IMR-90 (cell line): ENCODE results near the gene RRP36. TPM values are rescaled to one million over a fixed set of nuclear protein-coding genes. Genes with fewer than 3 reads are reported as not detected.

Source experiments
- ATAC-seq: fragments of 200-7000 bp; cut with Tn5 transposase; 2 replicates; pipeline ENCODE4 v1.9.1; 2020; ENCODE audit warnings: low read depth, mild to moderate bottlenecking, moderate library complexity
- BruUV-seq: library from RNA; stranded (reverse); fragments of 400-500 nt; replicated peaks from 2 replicates; lab custom pipeline; 2021; lab: Mats Ljungman, UMichigan
- CTCF ChIA-PET: fragments of 300-600 bp; formaldehyde crosslinking; extraction: SDS; loops from one replicate; lab custom pipeline; 2021; ENCODE audit warnings: antibody characterized with exemption; lab: Yijun Ruan, JAX
- POLR2A ChIA-PET: fragments of 300-600 bp; sonication (Branson Sonifier 250); formaldehyde crosslinking; loops from one replicate; lab custom pipeline; 2022; ENCODE audit warnings: antibody characterized with exemption; ENCODE audit not compliant: unreplicated experiment; lab: Charles Lee
- DNase-seq: peaks from one replicate; pipeline ENCODE4 v3.0.0; 2013
- H2AFZ ChIP-seq: replicated peaks from 2 replicates; pipeline ENCODE3; 2013; ENCODE audit warnings: low read length, mild to moderate bottlenecking; ENCODE audit not compliant: poor library complexity
- H2AK5ac ChIP-seq: 2 replicates; pipeline ENCODE4 v1.6.1; 2013; ENCODE audit warnings: low read depth, low read length, inconsistent platforms
- H2AK9ac ChIP-seq: replicated peaks from 2 replicates; pipeline ENCODE3; 2013; ENCODE audit warnings: mild to moderate bottlenecking, low read depth, low read length, moderate library complexity; ENCODE audit not compliant: poor library complexity
- H2BK120ac ChIP-seq: 2 replicates; pipeline ENCODE4 v1.6.1; 2013; ENCODE audit warnings: low read depth, low read length, inconsistent platforms
- H2BK15ac ChIP-seq: 3 replicates; pipeline ENCODE4 v1.6.1; 2013; ENCODE audit warnings: low read depth, low read length, inconsistent platforms
- H2BK20ac ChIP-seq: 2 replicates; pipeline ENCODE4 v1.6.1; 2013; ENCODE audit warnings: low read depth, mild to moderate bottlenecking, inconsistent platforms, low read length, moderate library complexity
- H2BK5ac ChIP-seq: 2 replicates; pipeline ENCODE4 v1.6.1; 2013; ENCODE audit warnings: mild to moderate bottlenecking, low read depth, low read length, inconsistent platforms; ENCODE audit not compliant: poor library complexity, severe bottlenecking
- H3K14ac ChIP-seq: replicated peaks from 2 replicates; pipeline ENCODE4 v1.6.1; 2013; ENCODE audit warnings: low read depth, low read length, inconsistent platforms
- H3K18ac ChIP-seq: 2 replicates; pipeline ENCODE4 v1.6.1; 2013; ENCODE audit warnings: low read depth, low read length, control low read depth
- H3K23ac ChIP-seq: 2 replicates; pipeline ENCODE4 v1.6.1; 2013; ENCODE audit warnings: low read depth, low read length, inconsistent platforms
- H3K27ac ChIP-seq: 2 replicates; pipeline ENCODE4 v1.5.1; 2013; ENCODE audit warnings: mild to moderate bottlenecking, control low read depth, low read length; ENCODE audit not compliant: insufficient read depth
- H3K27me3 ChIP-seq: 2 replicates; pipeline ENCODE4 v1.6.1; 2013; ENCODE audit warnings: low read length; ENCODE audit not compliant: control insufficient read depth, insufficient read depth
- H3K36me3 ChIP-seq: 2 replicates; pipeline ENCODE4 v1.6.1; 2013; ENCODE audit warnings: low read length, mixed read lengths; ENCODE audit not compliant: control insufficient read depth, insufficient read depth
- H3K4ac ChIP-seq: 2 replicates; pipeline ENCODE4 v1.6.1; 2013; ENCODE audit warnings: low read depth, low read length, inconsistent platforms
- H3K4me1 ChIP-seq: 2 replicates; pipeline ENCODE4 v1.6.1; 2013; ENCODE audit warnings: low read length, mixed read lengths; ENCODE audit not compliant: control insufficient read depth, insufficient read depth
- H3K4me2 ChIP-seq: 2 replicates; pipeline ENCODE4 v1.6.1; 2013; ENCODE audit warnings: low read depth, mild to moderate bottlenecking, control low read depth, low read length, moderate library complexity
- H3K4me3 ChIP-seq: 2 replicates; pipeline ENCODE4 v1.5.1; 2013; ENCODE audit warnings: low read depth, mild to moderate bottlenecking, control low read depth, low read length, moderate library complexity; ENCODE audit not compliant: insufficient read depth
- H3K56ac ChIP-seq: 2 replicates; pipeline ENCODE4 v1.6.1; 2013; ENCODE audit warnings: low read length, inconsistent platforms; ENCODE audit not compliant: insufficient read depth; ENCODE audit errors: extremely low read depth
- H3K79me1 ChIP-seq, 2 experiments: 2 replicates each; pipeline ENCODE4 v1.6.1; 2013; ENCODE audit warnings: low read length in 2 of 2, inconsistent platforms in 1 of 2, low read depth in 1 of 2
- H3K9ac ChIP-seq: 2 replicates; pipeline ENCODE4 v1.6.1; 2013; ENCODE audit warnings: low read depth, low read length, control low read depth
- H3K9me1 ChIP-seq: 2 replicates; pipeline ENCODE4 v1.6.1; 2013; ENCODE audit warnings: low read length, inconsistent platforms; ENCODE audit not compliant: insufficient read depth
- H3K9me3 ChIP-seq: 2 replicates; pipeline ENCODE4 v1.6.1; 2013; ENCODE audit warnings: low read length; ENCODE audit not compliant: control insufficient read depth, insufficient read depth
- H4K20me1 ChIP-seq: 2 replicates; pipeline ENCODE4 v1.6.1; 2013; ENCODE audit warnings: low read length, inconsistent platforms; ENCODE audit not compliant: insufficient read depth
- H4K5ac ChIP-seq: 2 replicates; pipeline ENCODE4 v1.6.1; 2013; ENCODE audit warnings: mild to moderate bottlenecking, low read depth, low read length, control low read depth
- H4K8ac ChIP-seq, 2 experiments: 2 replicates each; pipeline ENCODE4 v1.6.1; 2013; ENCODE audit warnings: low read depth in 2 of 2, low read length in 2 of 2, control low read depth in 1 of 2, inconsistent platforms in 1 of 2
- H4K91ac ChIP-seq: 2 replicates; pipeline ENCODE4 v1.6.1; 2013; ENCODE audit warnings: low read depth, low read length, inconsistent platforms; ENCODE audit not compliant: insufficient read depth
- BHLHE40 ChIP-seq: fragments of 150-350 bp; IDR thresholded peaks from 2 replicates; pipeline ENCODE4 v1.6.1; 2016; ENCODE audit warnings: mild to moderate bottlenecking, low read depth, low read length
- CEBPB ChIP-seq: IDR thresholded peaks from 2 replicates; pipeline ENCODE4 v1.6.1; 2012; ENCODE audit warnings: low read depth, low read length, improper control_type of control experiment
- CHD1 ChIP-seq: IDR thresholded peaks from 2 replicates; pipeline ENCODE4 v1.6.1; 2012; ENCODE audit warnings: low read depth, low read length, improper control_type of control experiment
- CTCF ChIP-seq: conservative IDR thresholded peaks from 2 replicates; pipeline ENCODE4 v1.5.1; 2012; ENCODE audit warnings: mild to moderate bottlenecking, low read depth, low read length, improper control_type of control experiment
- ELK1 ChIP-seq: fragments of 150-350 bp; IDR thresholded peaks from 2 replicates; pipeline ENCODE4 v1.6.1; 2016; ENCODE audit warnings: low read depth, mild to moderate bottlenecking, low read length, moderate library complexity, borderline replicate concordance
- FOS ChIP-seq: fragments of 150-350 bp; IDR thresholded peaks from 2 replicates; pipeline ENCODE4 v1.6.1; 2016; ENCODE audit warnings: low read depth, low read length
- MAFK ChIP-seq: IDR thresholded peaks from 2 replicates; pipeline ENCODE4 v1.6.1; 2012; ENCODE audit warnings: low read depth, low read length, improper control_type of control experiment
- MAZ ChIP-seq: IDR thresholded peaks from 2 replicates; pipeline ENCODE4 v1.6.1; 2012; ENCODE audit warnings: low read depth, mild to moderate bottlenecking, low read length, improper control_type of control experiment, moderate library complexity, borderline replicate concordance
- MXI1 ChIP-seq: IDR thresholded peaks from 2 replicates; pipeline ENCODE4 v1.6.1; 2012; ENCODE audit warnings: low read depth, mild to moderate bottlenecking, low read length, moderate library complexity, borderline replicate concordance
- NFE2L2 ChIP-seq: fragments of 150-350 bp; IDR thresholded peaks from 2 replicates; pipeline ENCODE4 v1.6.1; 2016; ENCODE audit warnings: low read depth, mild to moderate bottlenecking, low read length
- POLR2A ChIP-seq: IDR thresholded peaks from 2 replicates; pipeline ENCODE4 v1.6.1; 2012; ENCODE audit warnings: mild to moderate bottlenecking, low read depth, low read length
- RAD21 ChIP-seq: IDR thresholded peaks from 2 replicates; pipeline ENCODE4 v1.6.1; 2012; ENCODE audit warnings: low read length, improper control_type of control experiment
- RCOR1 ChIP-seq: IDR thresholded peaks from 2 replicates; pipeline ENCODE4 v1.6.1; 2012; ENCODE audit warnings: mild to moderate bottlenecking, low read length, improper control_type of control experiment; ENCODE audit not compliant: insufficient replicate concordance
- RFX5 ChIP-seq: IDR thresholded peaks from 2 replicates; pipeline ENCODE4 v1.8.0; 2012; ENCODE audit warnings: low read depth, mild to moderate bottlenecking, low read length, moderate library complexity
- SMC3 ChIP-seq: fragments of 150-350 bp; IDR thresholded peaks from 2 replicates; pipeline ENCODE4 v1.6.1; 2016; ENCODE audit warnings: low read depth, mild to moderate bottlenecking, antibody characterized with exemption, low read length, moderate library complexity
- USF2 ChIP-seq: fragments of 150-350 bp; IDR thresholded peaks from 2 replicates; pipeline ENCODE4 v1.6.1; 2017; ENCODE audit warnings: mild to moderate bottlenecking, antibody characterized with exemption, low read length, low read depth
- WGBS, 2 experiments: methylation state at CpG; one replicate each; pipeline versions ENCODE4 v1.1.5 to v1.1.7; 2013; ENCODE audit warnings: missing lambda C conversion rate in 2 of 2; ENCODE audit not compliant: insufficient read length in 1 of 2; ENCODE audit errors: extremely low coverage in 2 of 2; 5-methylcytosine and 5-hydroxymethylcytosine counted together
- dilution Hi-C: fragments of 300-500 bp; cut with HindIII; formaldehyde crosslinking; loops from one replicate; pipeline ENCODE4 v1.14.3; 2018; ENCODE audit warnings: low sequenced_read_pairs; ENCODE audit not compliant: unreplicated experiment
- in situ Hi-C: fragments of 300-500 bp; cut with MboI; formaldehyde crosslinking; loops from 3 replicates; pipeline ENCODE4 v1.14.3; 2019; ENCODE audit warnings: low sequenced_read_pairs, inconsistent platforms, mixed read lengths
- intact Hi-C: fragments of 100-400 bp; cut with micrococcal nuclease; formaldehyde crosslinking; loops from 2 replicates; pipeline ENCODE4 v1.10.0; 2022
- polyA plus RNA-seq, 3 experiments: library from polyadenylated mRNA; depleted of rRNA; stranded (reverse); fragments of >200 nt; gene quantifications; 2 replicates each; pipeline ENCODE4 v1.2.3, GENCODE V29; 2012; ENCODE audit warnings: low replicate concordance in 1 of 3
- total RNA-seq: library from RNA; depleted of rRNA; stranded (reverse); fragments of >200 nt; gene quantifications from 2 replicates; pipeline ENCODE4 v1.2.3, GENCODE V29; 2012

The RRP36 gene
- total and polyA plus RNA-seq, 2 of the 4 experiments (the other 2 are of a cell fraction), result 54.3 to 106 TPM

- dilution Hi-C loops, result no loop called here
- CTCF ChIA-PET, result no interaction called here
- H3K14ac ChIP-seq, result no peak overlapping the region
These were observed 31.5 kb upstream of the RRP36 start for GRCh38 chr6:42989923-42990322.

More at GRCh38 chr6:42989923-42990322, 31.5 kb upstream of the RRP36 start:
- Histone ChIP-seq H3K36me3 (peaks cover 23% of the 10 kb centered on the region), H3K56ac (no peak overlapping the region), H3K9ac (no peak overlapping the region), H2BK5ac (no peak overlapping the region), H2BK20ac (no peak overlapping the region), H2AK9ac (no peak overlapping the region), H4K91ac (no peak overlapping the region), H2AK5ac (no peak overlapping the region), H3K79me1 (peaks cover 61 to 69% of the 10 kb centered on the region in 2 experiments), H3K23ac (0 out of 2 replicates have a peak overlapping the region, but pooled peaks have one; percentile 2), H4K20me1 (peaks cover 25% of the 10 kb centered on the region), H4K5ac (no peak overlapping the region), H2AFZ (no peak overlapping the region), H3K27me3 (no peaks in the 10 kb centered on the region), H3K4me2 (no peak overlapping the region), H3K18ac (no peak overlapping the region), H2BK120ac (no peak overlapping the region), H3K4ac (no peak overlapping the region), H3K9me3 (no peaks in the 10 kb centered on the region), H3K27ac (no peak overlapping the region), H2BK15ac (no peak overlapping the region), H3K9me1 (peaks cover 19% of the 10 kb centered on the region; the same call in 1 of the 2 replicates), H3K4me3 (no peak overlapping the region), H4K8ac (no peak overlapping the region), H3K4me1 (peaks cover 3% of the 10 kb centered on the region; the same call in 1 of the 2 replicates)
- ATAC-seq (no peak), DNase-seq (no peak)
- intact Hi-C loops, result no loop called here
- 88% methylated on average over 4 of the region's 5 CpGs; no CpG with 5 or more reads in 1 of the 2 experiments for WGBS, 2 experiments
- no TSS peak for BruUV-seq
- POLR2A ChIA-PET, result no interaction called here
- TF ChIP-seq NFE2L2, result no peak
- no peak for TF ChIP-seq POLR2A
- TF ChIP-seq CHD1, result no peak
- no peak for TF ChIP-seq MAFK
- TF ChIP-seq MXI1, result no peak
- no peak for TF ChIP-seq CEBPB
- TF ChIP-seq CTCF, result no peak
- TF ChIP-seq ELK1, result no peak
- TF ChIP-seq RFX5, result no peak
- no peak for TF ChIP-seq USF2
- no peak for TF ChIP-seq RAD21
- no peak for TF ChIP-seq SMC3
- no peak for TF ChIP-seq MAZ
- no peak for TF ChIP-seq RCOR1
- no peak for TF ChIP-seq FOS
- TF ChIP-seq BHLHE40, result no peak
- in situ Hi-C loops, result no loop called here
